ENCODE data around the gene PNCK.

GRCh38 chrX:153638436-153639176 lies 35.0 kb downstream of the PNCK start:
- TF ChIP-seq CHD2 (IDR thresholded peaks at IDR 0.05; ENCODE audit: borderline replicate concordance, low read depth, low read length) (no peak), RELA (IDR thresholded peaks at IDR 0.05; ENCODE audit: borderline replicate concordance, partially characterized antibody) (no peak), USF2 (IDR thresholded peaks at IDR 0.05; ENCODE audit: borderline replicate concordance, low read depth, low read length) (no peak), NFXL1 (IDR thresholded peaks at IDR 0.05; ENCODE audit: borderline replicate concordance) (no peak), CEBPB (IDR thresholded peaks at IDR 0.05; ENCODE audit: borderline replicate concordance in 1 of 2, low read depth in 2 of 2, low read length in 2 of 2) (no peak), POLR2AphosphoS5 (IDR thresholded peaks at IDR 0.05; ENCODE audit: low read length) (no peak), POLR2AphosphoS2 (IDR thresholded peaks at IDR 0.05; ENCODE audit: low read depth, low read length) (no peak)
